HG03066 (cell line): ENCODE data around the gene CREBBP.

Experiments used
- ATAC-seq: cut with Tn5 transposase; IDR thresholded peaks from one replicate; pipeline ENCODE4 v1.9.1; 2021; ENCODE audit warnings: low read depth; ENCODE audit not compliant: unreplicated experiment

Gene CREBBP

DNA sequence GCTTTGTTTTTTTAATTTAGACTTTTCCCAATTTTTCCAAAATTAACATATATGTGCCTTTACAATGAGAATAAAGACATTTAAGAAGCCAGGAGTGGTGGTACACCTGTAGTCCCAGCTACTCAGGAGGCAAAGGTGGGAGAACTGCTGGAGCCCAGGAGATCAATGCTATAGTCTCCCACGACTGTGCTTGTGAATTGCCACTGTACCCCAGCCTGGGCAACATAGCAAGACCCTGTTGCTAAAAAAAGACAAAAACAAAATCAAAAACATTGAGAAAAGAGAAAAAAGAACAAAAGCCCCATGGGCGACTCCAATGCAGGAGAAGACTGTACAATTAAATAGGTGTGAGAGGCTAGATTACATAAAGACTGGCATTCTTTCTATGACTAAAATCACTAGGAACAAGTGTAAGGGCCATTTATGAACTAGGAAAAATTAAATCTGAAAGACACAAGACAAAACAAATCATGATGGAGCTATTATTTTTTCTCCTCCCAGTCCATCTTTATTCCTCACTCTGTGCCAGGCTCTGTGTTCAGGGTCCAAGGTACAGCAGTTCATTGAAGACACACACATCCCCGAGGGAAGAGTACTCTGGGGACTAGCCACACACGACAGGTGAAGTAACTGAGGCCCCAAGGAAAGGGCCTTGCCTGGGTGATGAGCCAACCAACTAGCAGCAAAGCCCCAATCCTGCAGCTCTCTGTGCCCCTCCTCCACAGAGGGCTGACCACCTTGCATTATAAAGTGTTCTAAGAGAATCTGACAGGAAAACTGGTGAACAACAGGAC, 79.8 kb downstream of the CREBBP start:
- no peak for ATAC-seq

DNA sequence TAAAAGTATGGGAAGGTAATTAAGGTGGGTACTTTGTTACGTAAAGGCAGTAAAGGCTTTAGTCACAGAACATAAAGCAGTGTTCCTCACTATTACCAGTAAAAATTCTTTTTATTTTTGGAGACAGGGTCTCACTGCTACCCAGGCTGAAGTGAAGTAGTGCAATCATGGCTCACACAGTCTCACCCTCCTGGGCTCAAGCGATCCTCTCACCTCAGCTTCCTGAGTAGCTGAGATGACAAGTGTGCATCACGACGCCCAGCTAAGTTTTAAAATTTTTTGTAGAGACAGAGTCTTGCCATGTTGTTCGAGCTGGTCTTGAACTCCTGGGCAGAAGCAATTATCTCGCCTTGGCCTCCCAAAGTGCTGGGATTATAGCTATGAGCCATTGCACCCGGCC, 80.5 kb downstream of the CREBBP start:
- no peak for ATAC-seq

DNA sequence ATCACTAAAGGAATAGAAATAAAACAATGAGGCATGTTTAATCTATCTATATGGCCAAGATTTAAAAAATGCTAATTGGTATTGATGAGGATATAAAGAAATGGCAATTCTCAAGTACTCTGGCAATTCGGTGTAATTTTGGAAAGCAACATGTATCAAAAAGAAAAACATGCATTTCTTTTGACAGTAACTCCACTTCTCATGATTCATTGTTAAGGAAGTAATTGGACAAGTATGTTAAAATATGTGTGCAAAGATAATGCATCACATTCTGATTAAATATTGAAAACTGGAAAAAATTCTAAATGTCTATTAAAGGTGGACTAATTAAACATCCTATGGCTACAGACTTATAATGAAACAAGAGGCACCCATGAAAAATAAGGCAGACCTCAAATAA, 81.2 kb downstream of the CREBBP start:
- no peak for ATAC-seq

DNA sequence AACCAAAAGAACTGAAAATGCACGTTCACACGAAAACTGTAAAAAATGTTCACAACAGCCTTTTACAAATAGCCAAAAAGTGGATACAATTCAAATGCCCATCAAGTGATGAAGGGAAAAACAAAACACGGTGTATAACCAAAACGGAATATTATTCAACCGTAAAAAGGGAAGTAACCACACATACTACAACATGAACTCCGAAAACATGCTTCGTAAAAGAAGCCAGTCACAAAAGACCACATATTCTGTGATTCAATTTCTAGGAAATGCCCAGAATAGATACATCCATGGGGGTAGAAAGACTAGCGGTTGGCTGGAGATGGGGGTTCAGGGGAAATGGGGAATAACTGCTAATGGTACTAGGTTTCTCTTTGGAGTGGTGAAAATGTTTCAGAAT, 81.7 kb downstream of the CREBBP start:
- no peak for ATAC-seq

DNA sequence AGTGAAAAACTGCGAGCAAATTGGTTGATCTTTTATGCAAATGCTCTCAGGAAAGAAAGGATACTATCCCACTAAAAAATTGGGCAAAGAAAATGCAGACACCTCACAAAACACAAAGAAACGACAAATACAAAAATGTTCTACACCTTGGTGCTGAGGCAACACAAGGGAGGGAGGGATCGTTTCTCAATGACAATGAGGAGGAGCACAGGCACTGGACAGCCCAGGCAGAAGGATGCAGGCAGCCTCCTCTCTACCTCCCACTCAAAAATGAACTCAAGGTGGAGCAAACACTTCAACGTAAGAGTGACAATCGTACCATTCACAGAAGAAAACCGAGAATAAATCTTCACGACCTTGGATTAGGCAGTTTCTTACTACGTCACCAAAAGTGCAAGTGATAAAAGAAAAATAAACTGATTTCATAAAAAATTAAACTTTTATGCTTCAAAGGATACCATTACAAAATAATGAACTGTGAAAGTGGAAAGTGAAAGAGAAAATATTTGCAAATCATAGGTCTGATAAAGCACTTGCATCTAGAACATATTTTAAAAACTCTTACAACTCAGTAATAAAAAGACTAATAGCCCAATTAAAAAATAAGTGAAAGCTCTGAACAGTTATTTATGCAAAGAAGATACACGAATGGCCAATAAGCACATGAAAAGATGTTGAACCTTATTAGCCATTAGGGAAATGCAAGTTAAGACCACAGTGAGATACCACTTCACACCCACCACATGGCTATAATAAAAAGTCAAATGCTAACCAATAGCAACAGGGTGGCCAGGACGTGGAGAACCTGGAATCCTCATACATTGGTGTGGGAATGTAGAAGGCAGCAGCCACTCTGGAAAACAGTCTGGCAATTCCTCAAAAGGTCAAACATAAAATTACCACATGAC, 82.4 kb downstream of the CREBBP start:
- ATAC-seq = no peak

DNA sequence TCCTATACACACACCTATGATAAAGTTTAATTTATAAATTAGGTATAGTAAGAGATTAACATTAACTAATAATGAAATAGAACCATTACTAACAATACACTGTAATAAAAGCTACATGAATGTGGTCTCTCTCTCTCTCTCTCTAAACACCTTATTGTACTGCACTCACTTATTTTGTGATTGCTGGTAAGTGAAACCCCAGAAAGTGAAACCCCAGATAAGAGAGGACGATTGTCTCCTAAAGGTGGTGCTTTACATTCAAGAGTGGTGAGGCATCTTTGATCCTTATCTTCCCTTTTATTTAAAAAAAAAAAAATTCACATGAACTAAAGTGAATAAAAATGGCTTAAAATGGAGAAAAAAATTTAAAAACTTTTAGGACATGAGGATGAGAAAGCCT, 83.0 kb downstream of the CREBBP start:
- no peak for ATAC-seq

DNA sequence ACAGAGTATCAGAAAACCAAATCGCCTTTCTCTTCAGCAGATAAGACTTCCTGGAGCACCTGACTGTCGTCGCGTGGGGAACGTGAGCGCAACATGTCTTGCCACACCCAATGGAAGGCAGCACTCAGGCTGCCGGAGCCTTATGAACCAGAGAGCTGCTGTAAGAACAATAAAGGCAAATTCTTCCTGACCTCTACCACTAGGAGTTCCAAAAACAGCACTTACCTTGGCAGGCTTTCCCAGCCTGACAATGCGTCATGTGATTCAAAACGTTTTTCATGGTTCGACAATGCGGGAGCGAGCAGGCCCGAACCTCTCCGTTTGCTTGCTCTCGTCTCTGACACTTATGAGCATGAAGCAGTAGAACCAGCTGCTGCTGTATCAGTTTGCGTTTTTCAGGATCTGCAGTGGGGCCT, 87.3 kb downstream of the CREBBP start:
- ATAC-seq = no peak

DNA sequence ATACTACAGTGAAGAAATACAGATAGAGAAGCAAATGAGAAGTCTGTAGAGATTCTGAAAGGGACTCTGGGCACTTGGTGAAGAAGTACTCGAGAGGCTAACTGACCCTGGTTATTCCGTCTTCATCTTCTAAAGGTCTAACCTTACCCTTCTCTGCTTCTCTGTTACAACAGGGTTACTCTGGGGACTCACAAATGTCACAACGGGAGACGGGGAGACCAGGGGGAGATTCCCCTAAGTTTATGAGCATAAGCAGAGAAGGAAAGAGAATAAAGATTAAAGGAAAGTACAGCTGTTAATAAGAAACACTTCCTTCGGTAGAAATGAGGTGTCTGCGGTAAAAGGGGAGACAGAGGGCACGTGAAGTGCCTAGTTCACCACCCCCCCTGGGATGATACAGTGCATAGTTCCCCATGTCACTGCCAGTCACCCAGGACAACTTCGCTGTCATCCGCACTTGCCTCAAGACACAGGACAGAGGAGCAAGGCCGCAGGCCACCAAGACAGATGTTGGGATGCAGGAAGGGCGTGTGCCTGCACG, 88.0 kb downstream of the CREBBP start:
- ATAC-seq = no peak

DNA sequence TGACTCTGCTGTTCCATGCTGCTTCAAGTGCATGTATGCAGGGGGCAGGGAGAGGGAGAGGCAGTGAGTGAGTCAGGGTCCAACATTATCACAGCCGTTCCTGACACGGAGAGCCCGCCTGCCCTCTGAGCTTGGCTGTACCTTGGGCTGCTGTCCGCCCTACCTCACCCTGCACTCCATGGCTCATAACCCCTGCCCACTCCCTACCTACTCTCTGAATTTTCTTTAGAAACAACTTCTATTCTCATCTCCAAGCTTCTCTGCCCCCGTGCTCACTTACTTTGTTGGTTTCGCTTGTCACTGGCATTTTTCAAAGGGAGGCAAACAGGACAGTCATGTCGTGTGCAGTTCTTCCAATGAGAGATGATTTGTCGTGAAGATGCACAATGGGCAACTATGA, 88.8 kb downstream of the CREBBP start:
- ATAC-seq = no peak

DNA sequence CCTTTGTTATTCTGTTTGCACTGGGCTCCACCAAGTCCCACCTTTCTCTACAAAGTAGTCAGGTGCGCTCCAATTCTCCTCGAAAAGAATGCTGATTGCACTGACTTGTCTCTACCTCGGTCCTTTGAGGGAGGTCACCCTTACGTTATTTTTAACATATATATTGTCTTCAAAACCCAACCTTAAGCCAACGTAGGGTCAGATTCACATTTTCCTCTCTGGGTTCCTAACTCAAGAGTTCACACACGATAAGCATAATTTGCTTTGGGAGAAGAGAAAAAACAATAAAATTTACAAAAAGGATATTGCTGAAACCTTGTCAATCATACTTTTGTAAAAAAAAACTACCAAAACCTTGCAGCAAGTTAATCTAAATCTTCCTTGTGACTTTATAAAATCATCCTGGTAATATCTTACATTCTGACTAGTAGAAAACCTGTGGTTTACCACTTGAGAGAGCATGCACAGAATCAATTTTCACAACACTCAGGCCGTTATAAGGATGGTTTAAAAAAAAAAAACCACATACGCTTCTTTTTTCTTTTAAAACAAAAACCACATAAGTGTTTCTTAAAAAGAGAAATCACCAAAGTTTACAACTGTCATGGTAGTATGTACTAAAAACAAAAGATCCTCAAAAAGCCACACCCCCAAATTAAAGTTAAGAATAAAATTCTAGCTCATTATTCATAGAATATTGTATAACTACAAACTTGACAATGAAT, 91.0 kb downstream of the CREBBP start:
- peak; percentile 68 for ATAC-seq

DNA sequence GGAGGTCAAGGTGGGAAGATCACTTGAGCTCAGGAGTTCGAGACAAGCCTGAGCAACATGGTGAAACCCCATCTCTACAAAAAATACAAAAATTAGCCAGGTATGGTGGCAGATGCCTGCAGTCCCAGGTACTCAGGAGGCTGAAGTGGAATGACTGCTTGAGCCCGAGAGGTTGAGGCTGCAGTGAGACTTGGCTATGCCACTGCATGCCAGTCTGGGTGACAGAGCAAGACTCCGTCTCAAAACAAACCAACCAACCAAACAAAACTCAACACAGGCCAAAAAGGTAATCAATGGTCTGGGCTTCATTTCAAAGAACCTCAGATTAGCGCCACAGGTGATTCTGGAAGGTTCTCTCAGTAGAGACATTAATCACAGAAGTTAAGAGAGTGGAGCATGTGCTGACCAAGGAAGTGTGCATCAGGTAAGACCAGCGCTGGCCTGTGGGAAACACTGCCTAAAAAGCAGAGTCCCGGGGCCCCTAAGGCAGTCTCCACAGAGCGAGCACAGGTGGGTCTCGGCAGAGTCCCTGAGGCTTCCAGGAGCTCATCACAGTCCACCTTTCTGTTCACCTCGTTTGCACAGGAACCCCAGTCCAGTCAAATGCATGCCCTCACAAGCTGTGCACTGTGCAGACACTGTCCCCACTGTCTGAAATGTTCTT, 91.7 kb downstream of the CREBBP start:
- ATAC-seq = no peak

DNA sequence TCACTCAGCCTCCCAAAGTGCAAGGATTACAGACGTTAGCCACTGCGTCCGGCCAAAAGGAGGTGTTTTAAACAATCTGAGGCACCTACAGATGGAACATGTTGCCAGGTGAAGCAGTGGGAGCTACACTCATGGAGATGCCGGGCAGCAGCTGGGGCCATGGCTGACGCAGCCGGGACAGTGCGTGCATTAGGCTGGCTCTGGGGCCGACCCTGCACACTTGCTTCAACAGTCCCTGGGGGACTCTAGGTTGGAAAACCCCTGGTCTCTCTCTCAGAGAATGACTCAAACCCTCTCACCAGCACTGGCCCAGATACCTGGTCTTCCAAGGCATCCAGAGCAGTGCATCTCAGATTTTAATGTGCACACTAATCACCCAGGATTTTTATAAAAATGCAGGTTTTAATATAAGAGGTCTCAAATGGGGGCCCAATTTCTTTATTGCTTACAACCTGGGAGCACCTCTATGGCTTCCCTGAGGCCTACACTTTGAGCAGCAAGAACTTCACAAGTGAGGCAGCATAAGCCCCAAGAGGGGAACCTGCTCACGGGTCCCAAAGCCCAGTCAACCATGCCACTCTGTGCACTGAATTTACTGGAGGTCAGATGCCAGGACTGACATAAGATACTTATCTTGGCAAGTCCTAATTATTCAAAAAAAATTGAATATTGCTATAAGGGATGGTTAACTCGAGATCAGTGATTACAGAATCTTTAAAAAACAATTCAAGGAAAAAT, 92.4 kb downstream of the CREBBP start:
- ATAC-seq = no peak

DNA sequence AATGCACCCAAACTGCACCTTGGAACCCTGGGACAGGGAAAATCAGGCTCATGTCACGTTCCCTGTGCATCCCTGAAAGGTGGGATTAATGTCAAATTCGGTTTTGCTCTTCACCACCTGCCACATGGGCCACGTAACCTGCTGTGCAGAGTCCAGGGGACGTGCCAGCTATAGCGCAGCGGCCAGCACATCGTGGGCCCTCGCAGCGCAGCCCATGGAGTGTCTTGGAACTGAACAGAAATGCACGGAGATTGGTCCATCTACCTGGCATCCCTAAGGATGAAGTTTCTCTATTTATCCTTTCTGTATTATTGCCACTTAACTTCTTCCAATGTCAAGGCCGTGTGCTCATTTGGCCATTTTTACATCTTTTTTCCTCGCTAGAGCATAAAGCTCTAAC, 95.1 kb downstream of the CREBBP start:
- ATAC-seq = no peak

DNA sequence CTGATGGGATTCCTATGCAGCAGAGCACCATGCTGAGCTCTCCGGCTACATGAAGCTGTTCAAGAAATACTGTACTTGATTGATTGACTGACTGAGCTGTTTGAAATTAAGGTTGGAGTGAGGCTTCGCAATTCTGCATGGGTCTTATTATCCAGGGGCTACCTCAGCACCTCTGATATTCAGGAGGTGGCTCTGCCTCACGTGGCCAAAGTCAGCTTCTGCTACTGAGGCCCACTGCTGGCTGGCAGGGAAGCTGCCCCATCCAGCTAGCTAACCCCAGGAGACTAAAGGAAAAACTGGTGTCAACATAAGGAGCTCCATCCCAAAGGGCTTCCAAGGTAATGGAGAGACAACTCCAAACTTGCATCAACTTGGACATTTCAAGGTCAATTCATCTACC, 97.0 kb downstream of the CREBBP start:
- no peak for ATAC-seq

DNA sequence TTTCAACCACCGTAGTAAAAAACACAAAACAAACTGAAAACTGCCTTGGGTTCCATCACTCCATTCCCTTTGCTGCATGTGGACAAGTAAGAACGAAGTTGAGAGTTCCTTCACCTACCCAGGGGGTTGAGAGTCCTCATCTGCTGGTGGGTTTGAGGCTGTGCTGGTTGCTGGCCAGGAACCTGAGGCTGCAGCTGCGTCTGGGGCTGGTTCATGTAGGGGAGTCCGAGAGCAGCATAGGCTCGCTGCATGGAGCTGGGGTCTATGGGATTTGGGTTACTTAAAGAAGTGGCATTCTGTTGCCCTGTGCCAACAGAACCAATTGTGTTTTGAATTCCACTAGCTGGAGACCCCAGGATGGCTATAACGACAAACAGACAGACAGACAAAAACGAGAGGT, 97.9 kb downstream of the CREBBP start:
- ATAC-seq = no peak

DNA sequence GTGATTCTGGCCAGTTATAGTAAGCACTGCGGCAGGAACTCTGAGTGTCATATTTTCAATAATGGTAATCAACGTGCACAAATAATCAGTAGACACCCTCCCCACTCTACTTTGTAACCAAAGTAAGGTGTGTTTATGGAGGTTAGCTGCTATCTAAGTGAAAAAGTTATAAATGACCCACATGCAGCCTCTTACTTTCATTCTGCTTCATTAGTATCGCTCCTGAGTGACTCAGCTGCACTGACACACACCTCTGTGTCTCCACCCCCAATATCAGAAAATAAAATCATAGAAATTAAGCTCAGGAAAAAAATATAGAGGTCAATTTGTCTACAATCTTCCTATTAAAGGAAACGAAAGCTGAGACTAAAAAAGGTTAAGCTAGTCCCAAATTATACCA, 99.1 kb downstream of the CREBBP start:
- ATAC-seq = no peak

DNA sequence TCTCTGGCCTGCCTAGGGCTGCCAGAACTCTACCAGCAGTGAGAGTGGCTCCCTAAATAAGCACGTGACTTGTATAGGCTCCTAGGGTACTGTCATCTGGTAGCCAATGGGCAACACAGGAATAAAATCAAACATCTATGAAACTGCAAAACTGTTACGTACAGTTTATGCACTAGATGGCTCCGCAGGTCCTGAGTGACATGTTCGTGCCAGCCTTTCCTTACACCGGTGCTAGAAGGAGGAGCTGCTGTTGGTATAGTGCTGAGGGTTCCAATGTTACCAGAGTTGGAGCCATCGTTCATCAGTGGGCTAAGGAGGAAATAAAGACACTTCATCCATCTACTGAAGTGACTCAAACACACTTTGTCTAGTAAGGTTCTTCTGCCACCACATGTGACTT, 99.9 kb downstream of the CREBBP start:
- ATAC-seq = no peak

DNA sequence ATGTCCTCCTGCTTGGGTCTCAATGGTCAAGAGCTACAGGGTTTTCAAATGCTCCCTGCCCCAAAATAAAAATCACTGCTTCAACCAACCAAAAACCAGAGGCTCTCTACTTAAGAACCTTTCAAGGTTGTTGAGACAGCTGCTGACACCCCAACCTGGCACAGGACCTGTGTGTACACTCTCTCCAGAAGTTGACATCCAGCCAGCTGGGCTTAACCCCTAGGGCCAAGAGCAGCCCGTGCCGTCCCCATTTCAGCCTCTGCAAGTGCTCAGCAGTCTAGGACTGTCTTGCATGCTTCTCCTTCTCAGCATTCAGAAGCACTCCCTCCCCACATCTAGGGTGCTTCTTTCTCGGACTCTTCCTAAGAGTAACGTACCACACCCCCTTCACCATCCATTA, 104.2 kb downstream of the CREBBP start:
- ATAC-seq = no peak

DNA sequence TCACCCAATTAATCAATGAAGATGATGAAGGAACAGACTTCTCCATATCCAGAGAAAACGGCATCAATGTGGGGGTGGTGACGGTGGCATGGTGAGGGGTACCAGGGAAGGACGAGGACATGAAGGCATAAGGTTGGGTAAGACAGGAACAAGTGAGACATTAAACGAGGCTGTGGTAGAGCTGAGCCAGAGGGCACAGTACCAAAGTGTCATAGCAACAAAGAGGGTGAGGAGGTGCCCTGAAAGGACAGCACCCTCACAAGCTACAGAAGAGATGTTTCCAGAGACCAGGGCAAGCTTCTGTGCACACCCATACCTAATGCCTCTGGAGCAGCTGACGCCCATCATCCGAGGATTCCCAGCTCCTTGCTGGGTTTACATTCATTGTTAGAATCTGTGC, 105.7 kb downstream of the CREBBP start:
- ATAC-seq = no peak
